ENCODE data around the gene PRRT2.

Gene PRRT2

GRCh38 chr16:29863669-29863984, 51.6 kb downstream of the PRRT2 start:
- DNase-seq: no peak

DNA sequence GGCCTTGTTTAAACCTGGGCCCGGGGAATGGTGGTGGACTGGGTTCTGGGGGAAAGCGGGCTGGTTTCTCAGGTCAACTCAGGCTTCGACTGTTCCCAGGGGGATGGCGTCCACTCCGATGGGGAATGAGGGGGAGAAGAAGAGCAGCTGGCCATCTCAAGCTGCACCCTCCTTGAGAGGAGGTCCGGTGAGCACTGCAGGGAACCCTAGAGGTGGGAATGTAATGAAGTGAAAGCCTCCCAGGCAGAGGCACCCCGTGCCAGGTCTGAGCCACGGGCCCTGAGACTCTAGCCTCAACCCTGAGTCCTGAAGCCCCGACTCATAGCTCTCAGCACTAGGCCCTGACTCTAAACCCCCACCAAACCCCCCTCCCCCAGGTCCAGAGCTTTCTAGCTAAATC, 52.2 kb downstream of the PRRT2 start:
- no peak for DNase-seq
